Measurements from ENCODE around the gene SORCS3.

SORCS3 gene

GRCh38 chr10:104735757-104736391, 94.8 kb downstream of the SORCS3 start:
- no peak overlapping the region for H3K4me3 ChIP-seq (replicated peaks; ENCODE audit: low read depth, low read length)
- no peak for TF ChIP-seq CTCF (IDR thresholded peaks at IDR 0.05; ENCODE audit: low read length, missing control alignments)
- no peak for DNase-seq (ENCODE audit: low read depth)

GRCh38 chr10:104741127-104741526, 100.0 kb downstream of the SORCS3 start:
- no peak for DNase-seq (ENCODE audit: low read depth)
- TF ChIP-seq CTCF (IDR thresholded peaks at IDR 0.05; ENCODE audit: low read length, missing control alignments) = no peak

GRCh38 chr10:104744052-104744451, 103.0 kb downstream of the SORCS3 start:
- no peak overlapping the region for H3K4me3 ChIP-seq (replicated peaks; ENCODE audit: low read depth, low read length)
- DNase-seq (ENCODE audit: low read depth) = no peak
- no peak for TF ChIP-seq CTCF (IDR thresholded peaks at IDR 0.05; ENCODE audit: low read length, missing control alignments)

More at GRCh38 chr10:104741127-104741526, 100.0 kb downstream of the SORCS3 start:
- H3K4me3 ChIP-seq (replicated peaks; ENCODE audit: low read depth, low read length) = no peak overlapping the region

- TF ChIP-seq CTCF (IDR thresholded peaks at IDR 0.05; ENCODE audit: low read length, missing control alignments) = no peak
- no peak overlapping the region for H3K4me3 ChIP-seq (replicated peaks; ENCODE audit: low read depth, low read length)
- no peak for DNase-seq (ENCODE audit: low read depth)
These were observed 109.2 kb downstream of the SORCS3 start for GRCh38 chr10:104750291-104750690.

- no peak for DNase-seq (ENCODE audit: low read depth)
- H3K4me3 ChIP-seq (replicated peaks; ENCODE audit: low read depth, low read length) = no peak overlapping the region
- no peak for TF ChIP-seq CTCF (IDR thresholded peaks at IDR 0.05; ENCODE audit: low read length, missing control alignments)
These were observed 121.7 kb downstream of the SORCS3 start for GRCh38 chr10:104762793-104763192.

GRCh38 chr10:104766341-104766740, 125.3 kb downstream of the SORCS3 start:
- DNase-seq (ENCODE audit: low read depth) = no peak
- H3K4me3 ChIP-seq (replicated peaks; ENCODE audit: low read depth, low read length) = no peak overlapping the region
- no peak for TF ChIP-seq CTCF (IDR thresholded peaks at IDR 0.05; ENCODE audit: low read length, missing control alignments)

- TF ChIP-seq CTCF (IDR thresholded peaks at IDR 0.05; ENCODE audit: low read length, missing control alignments) = no peak
These were observed 126.2 kb downstream of the SORCS3 start for GRCh38 chr10:104767282-104767681.

More at GRCh38 chr10:104767282-104767681, 126.2 kb downstream of the SORCS3 start:
- no peak overlapping the region for H3K4me3 ChIP-seq (replicated peaks; ENCODE audit: low read depth, low read length)
- DNase-seq (ENCODE audit: low read depth) = no peak
